GM19438 (cell line): ENCODE results near the gene ADIG.
"Not testable (repeated sequence)": the region's sequence is repeated elsewhere in the genome, so short reads cannot be mapped to it uniquely, and the experiment has no call there.

Source experiments
- ATAC-seq: cut with Tn5 transposase; IDR thresholded peaks from one replicate; pipeline ENCODE4 v1.9.1; 2021; ENCODE audit warnings: low read depth; ENCODE audit not compliant: unreplicated experiment

The ADIG gene

GRCh38 chr20:38569747-38570525, 11.1 kb upstream of the ADIG start:
- no peak for ATAC-seq

- ATAC-seq: no peak
Measured at GRCh38 chr20:38573413-38573812, 7.6 kb upstream of the ADIG start.

- ATAC-seq: no peak
Measured at GRCh38 chr20:38579219-38579910, 1.6 kb upstream of the ADIG start.

GRCh38 chr20:38579921-38580320, 1.1 kb upstream of the ADIG start:
- ATAC-seq: no peak

- no peak for ATAC-seq
Measured at GRCh38 chr20:38581830-38582358, 897 bp downstream of the ADIG start.

- ATAC-seq: no peak
Measured at GRCh38 chr20:38583306-38583705, 2.3 kb downstream of the ADIG start.

GRCh38 chr20:38584099-38584763, 3.2 kb downstream of the ADIG start:
- ATAC-seq: no peak

- ATAC-seq: no peak
Measured at GRCh38 chr20:38585404-38586180, 4.6 kb downstream of the ADIG start.

GRCh38 chr20:38586181-38586525, 5.2 kb downstream of the ADIG start:
- ATAC-seq: no peak

- no peak for ATAC-seq
Measured at GRCh38 chr20:38588303-38588702, 7.3 kb downstream of the ADIG start.

- ATAC-seq: no peak
Measured at GRCh38 chr20:38589351-38589750, 8.4 kb downstream of the ADIG start.

GRCh38 chr20:38589967-38590675, 9.1 kb downstream of the ADIG start:
- no peak for ATAC-seq

GRCh38 chr20:38590676-38591473, 9.9 kb downstream of the ADIG start:
- no peak for ATAC-seq

- no peak for ATAC-seq
Measured at GRCh38 chr20:38591474-38592410, 10.7 kb downstream of the ADIG start.

GRCh38 chr20:38592411-38592790, 11.4 kb downstream of the ADIG start:
- ATAC-seq: not testable (repeated sequence)

GRCh38 chr20:38594281-38594680, 13.3 kb downstream of the ADIG start:
- not testable (repeated sequence) for ATAC-seq

GRCh38 chr20:38595886-38596285, 14.9 kb downstream of the ADIG start:
- ATAC-seq: not testable (repeated sequence)

- ATAC-seq: no peak
Measured at GRCh38 chr20:38599410-38599882, 18.4 kb downstream of the ADIG start.
